ENCODE data around the gene MB21D2.

MB21D2 gene

GRCh38 chr3:192897005-192897404 is 20.7 kb downstream of the MB21D2 start:
- no peak overlapping the region for H3K4me2 ChIP-seq (ENCODE audit: low read depth, low read length, poor library complexity, severe bottlenecking)
- H3K79me2 ChIP-seq (ENCODE audit: insufficient read depth, low read length): no peaks in the 10 kb centered on the region
- no peak overlapping the region for H3K4me3 ChIP-seq (ENCODE audit: insufficient read depth, low read length, poor library complexity, severe bottlenecking)
- no peaks in the 10 kb centered on the region for H3K9me3 ChIP-seq (ENCODE audit: insufficient read depth, low read length)
- H3F3A ChIP-seq (ENCODE audit: insufficient read depth): no peaks in the 10 kb centered on the region
- no peak overlapping the region for H3K9ac ChIP-seq (ENCODE audit: low read length)
- H3K9me2 ChIP-seq (replicated peaks; ENCODE audit: insufficient read depth, low read length): no peaks in the 10 kb centered on the region
- H4K20me1 ChIP-seq (ENCODE audit: low read depth, low read length): no peaks in the 10 kb centered on the region
- TF ChIP-seq EZH2phosphoT487 (conservative IDR thresholded peaks at IDR 0.05; ENCODE audit: low read length) (no peak), CTCF (IDR thresholded peaks at IDR 0.05; ENCODE audit: insufficient read depth, low read length, poor library complexity, severe bottlenecking) (no peak)
- H3K27me3 ChIP-seq (ENCODE audit: low read length): peaks cover 3% of the 10 kb centered on the region; the same call in 1 of the 2 replicates
- H2AFZ ChIP-seq (ENCODE audit: low read depth, low read length, severe bottlenecking): no peak overlapping the region
- H3K27ac ChIP-seq (ENCODE audit: low read depth, low read length): no peak overlapping the region
- no peaks in the 10 kb centered on the region for H3K36me3 ChIP-seq (ENCODE audit: low read length)

- H3K27me3 ChIP-seq (ENCODE audit: low read length): peaks cover 3% of the 10 kb centered on the region; the same call in 1 of the 2 replicates
- H3K27ac ChIP-seq (ENCODE audit: low read depth, low read length): no peak overlapping the region
- no peaks in the 10 kb centered on the region for H3K79me2 ChIP-seq (ENCODE audit: insufficient read depth, low read length)
- H3K4me3 ChIP-seq (ENCODE audit: insufficient read depth, low read length, poor library complexity, severe bottlenecking): no peak overlapping the region
- no peaks in the 10 kb centered on the region for H4K20me1 ChIP-seq (ENCODE audit: low read depth, low read length)
- H3K36me3 ChIP-seq (ENCODE audit: low read length): no peaks in the 10 kb centered on the region
- TF ChIP-seq EZH2phosphoT487 (conservative IDR thresholded peaks at IDR 0.05; ENCODE audit: low read length) (no peak), CTCF (IDR thresholded peaks at IDR 0.05; ENCODE audit: insufficient read depth, low read length, poor library complexity, severe bottlenecking) (no peak)
- no peaks in the 10 kb centered on the region for H3K9me2 ChIP-seq (replicated peaks; ENCODE audit: insufficient read depth, low read length)
- no peak overlapping the region for H3K4me2 ChIP-seq (ENCODE audit: low read depth, low read length, poor library complexity, severe bottlenecking)
- H3K9me3 ChIP-seq (ENCODE audit: insufficient read depth, low read length): no peaks in the 10 kb centered on the region
- no peak overlapping the region for H3K9ac ChIP-seq (ENCODE audit: low read length)
- H2AFZ ChIP-seq (ENCODE audit: low read depth, low read length, severe bottlenecking): no peak overlapping the region
- H3F3A ChIP-seq (ENCODE audit: insufficient read depth): no peaks in the 10 kb centered on the region
Observed at GRCh38 chr3:192896208-192896607, 21.4 kb downstream of the MB21D2 start.

- no peaks in the 10 kb centered on the region for H3K9me2 ChIP-seq (replicated peaks; ENCODE audit: insufficient read depth, low read length)
- TF ChIP-seq EZH2phosphoT487 (conservative IDR thresholded peaks at IDR 0.05; ENCODE audit: low read length) (no peak), CTCF (IDR thresholded peaks at IDR 0.05; ENCODE audit: insufficient read depth, low read length, poor library complexity, severe bottlenecking) (no peak)
- H3K79me2 ChIP-seq (ENCODE audit: insufficient read depth, low read length): no peaks in the 10 kb centered on the region
- H3K9me3 ChIP-seq (ENCODE audit: insufficient read depth, low read length): no peaks in the 10 kb centered on the region
- H3K27me3 ChIP-seq (ENCODE audit: low read length): peaks cover 3% of the 10 kb centered on the region; the same call in 1 of the 2 replicates
- no peaks in the 10 kb centered on the region for H3F3A ChIP-seq (ENCODE audit: insufficient read depth)
- no peak overlapping the region for H3K27ac ChIP-seq (ENCODE audit: low read depth, low read length)
- no peak overlapping the region for H3K4me2 ChIP-seq (ENCODE audit: low read depth, low read length, poor library complexity, severe bottlenecking)
- H3K4me3 ChIP-seq (ENCODE audit: insufficient read depth, low read length, poor library complexity, severe bottlenecking): no peak overlapping the region
- no peaks in the 10 kb centered on the region for H3K36me3 ChIP-seq (ENCODE audit: low read length)
- H2AFZ ChIP-seq (ENCODE audit: low read depth, low read length, severe bottlenecking): no peak overlapping the region
- no peaks in the 10 kb centered on the region for H4K20me1 ChIP-seq (ENCODE audit: low read depth, low read length)
- no peak overlapping the region for H3K9ac ChIP-seq (ENCODE audit: low read length)
Observed at GRCh38 chr3:192894676-192895075, 23.0 kb downstream of the MB21D2 start.

All from SU-DHL-6 (cell line).